Liver (tissue), 9 donors: ENCODE results near the gene CFAP99. TPM values are rescaled to one million over a fixed set of nuclear protein-coding genes. Genes with fewer than 3 reads are reported as not detected.

Experiments used
- DNase-seq: peaks from one replicate; pipeline ENCODE4 v3.0.0-alpha.2; 2017; ENCODE audit warnings: low spot score
- H3K27ac ChIP-seq, 2 donors: one replicate each; pipeline ENCODE4 v1.7.0; 2013; ENCODE audit warnings: inconsistent platforms in 2 of 2, low read length in 2 of 2, control low read depth in 1 of 2, low read depth in 1 of 2, mild to moderate bottlenecking in 1 of 2
- H3K27me3 ChIP-seq, 4 donors: one replicate each; pipeline versions ENCODE4 v1.6.1 to v1.7.0; 2013; ENCODE audit warnings: low read length in 3 of 4, inconsistent platforms in 1 of 4, mild to moderate bottlenecking in 1 of 4, moderate library complexity in 1 of 4; ENCODE audit not compliant: control insufficient read depth in 4 of 4, insufficient read depth in 4 of 4
- H3K36me3 ChIP-seq, 4 donors: one replicate each; pipeline versions ENCODE4 v1.6.1 to v1.7.0; 2013; ENCODE audit warnings: low read length in 3 of 4, mild to moderate bottlenecking in 3 of 4, low read depth in 1 of 4, moderate library complexity in 1 of 4; ENCODE audit not compliant: control insufficient read depth in 4 of 4, insufficient read depth in 3 of 4
- H3K4me1 ChIP-seq, 4 donors: one replicate each; pipeline versions ENCODE4 v1.6.1 to v1.7.0; 2013; ENCODE audit warnings: low read length in 3 of 4, mild to moderate bottlenecking in 3 of 4, moderate library complexity in 1 of 4; ENCODE audit not compliant: control insufficient read depth in 4 of 4, insufficient read depth in 4 of 4
- H3K4me3 ChIP-seq, 3 donors: one replicate each; pipeline versions ENCODE4 v1.6.1 to v1.7.0; 2013; ENCODE audit warnings: low read length in 3 of 3, control low read depth in 1 of 3, low read depth in 1 of 3, mild to moderate bottlenecking in 1 of 3
- H3K9ac ChIP-seq, 2 donors: one replicate each; pipeline ENCODE4 v1.7.0; 2013; ENCODE audit warnings: low read length in 2 of 2, mild to moderate bottlenecking in 2 of 2, moderate library complexity in 2 of 2, control low read depth in 1 of 2, low read depth in 1 of 2
- H3K9me3 ChIP-seq, 4 donors: one replicate each; pipeline versions ENCODE4 v1.6.1 to v1.7.0; 2013; ENCODE audit warnings: low read length in 3 of 4; ENCODE audit not compliant: control insufficient read depth in 4 of 4
- EGR1 ChIP-seq, 2 donors: IDR thresholded peaks; 2 replicates each; pipeline ENCODE4 v1.6.1; 2016 to 2018; ENCODE audit warnings: antibody characterized with exemption in 2 of 2, low read depth in 2 of 2
- FOXA1 ChIP-seq: IDR thresholded peaks from 2 replicates; pipeline ENCODE4 v1.6.1; 2016; ENCODE audit warnings: antibody characterized with exemption
- FOXA2 ChIP-seq: IDR thresholded peaks from 2 replicates; pipeline ENCODE4 v1.6.1; 2016; ENCODE audit warnings: antibody characterized with exemption
- GABPA ChIP-seq, 2 donors: IDR thresholded peaks in 1 of 2; conservative IDR thresholded peaks in 1 of 2; 2 replicates each; pipeline ENCODE4 v1.6.1; 2016; ENCODE audit warnings: antibody characterized with exemption in 2 of 2, mild to moderate bottlenecking in 1 of 2, moderate library complexity in 1 of 2
- HNF4A ChIP-seq, 2 donors: conservative IDR thresholded peaks; 2 replicates each; pipeline ENCODE4 v1.6.1; 2016; ENCODE audit warnings: antibody characterized with exemption in 2 of 2, mild to moderate bottlenecking in 2 of 2
- HNF4G ChIP-seq: IDR thresholded peaks from 2 replicates; pipeline ENCODE4 v1.6.1; 2016; ENCODE audit warnings: antibody characterized with exemption
- JUND ChIP-seq, 2 donors: IDR thresholded peaks; 2 replicates each; pipeline ENCODE4 v1.6.1; 2016; ENCODE audit warnings: antibody characterized with exemption in 2 of 2
- NR2F2 ChIP-seq: IDR thresholded peaks from 2 replicates; pipeline ENCODE4 v1.6.1; 2016; ENCODE audit warnings: antibody characterized with exemption
- RAD21 ChIP-seq, 2 donors: IDR thresholded peaks; 2 replicates each; pipeline ENCODE4 v1.6.1; 2016; ENCODE audit warnings: antibody characterized with exemption in 2 of 2, mild to moderate bottlenecking in 2 of 2
- RXRA ChIP-seq, 2 donors: IDR thresholded peaks; 2 replicates each; pipeline ENCODE4 v1.6.1; 2017 to 2018; ENCODE audit warnings: antibody characterized with exemption in 2 of 2, mild to moderate bottlenecking in 1 of 2
- SP1 ChIP-seq: IDR thresholded peaks from 2 replicates; pipeline ENCODE4 v1.6.1; 2018; ENCODE audit warnings: antibody characterized with exemption, mild to moderate bottlenecking
- TAF1 ChIP-seq: conservative IDR thresholded peaks from 2 replicates; pipeline ENCODE4 v1.6.1; 2016; ENCODE audit warnings: antibody characterized with exemption, mild to moderate bottlenecking
- YY1 ChIP-seq: IDR thresholded peaks from 2 replicates; pipeline ENCODE4 v1.6.1; 2016; ENCODE audit warnings: antibody characterized with exemption, mild to moderate bottlenecking
- WGBS: extraction: QIAGEN DNeasy Blood & Tissue Kit; methylation state at CpG from one replicate; pipeline ENCODE4 v1.1.7; 2013; 5-methylcytosine and 5-hydroxymethylcytosine counted together
- polyA plus RNA-seq, 2 donors: library from polyadenylated mRNA; stranded (reverse) in 1 of 2; unstranded in 1 of 2; fragments of 200-250 nt in 1 of 2; fragments of >200 nt in 1 of 2; fragmentation: Nextera tagmentation in 1 of 2; extraction: Ambion mirVana in 1 of 2; gene quantifications; one replicate each; pipeline versions ENCODE4 v1.2.1 to v1.2.3, GENCODE V29; 2013 to 2015
- total RNA-seq, 2 donors: library from RNA; depleted of rRNA; stranded (reverse); fragments of >200 nt; gene quantifications; one replicate each; pipeline ENCODE4 v1.2.3, GENCODE V29; 2014
- TF ChIP-seq, protein P1 (sequence below): IDR thresholded peaks from 2 replicates; pipeline ENCODE4 v1.6.1; 2016; ENCODE audit warnings: antibody characterized with exemption, mild to moderate bottlenecking
- TF ChIP-seq, protein P2 (sequence below): IDR thresholded peaks from 2 replicates; pipeline ENCODE4 v1.6.1; 2016; ENCODE audit warnings: antibody characterized with exemption
- TF ChIP-seq, protein P3 (sequence below): IDR thresholded peaks from 2 replicates; pipeline ENCODE4 v1.6.1; 2016; ENCODE audit warnings: antibody characterized with exemption
- TF ChIP-seq, protein P4 (sequence below): fragments of 150-350 bp; IDR thresholded peaks from 2 replicates; pipeline ENCODE4 v1.5.1; 2017; ENCODE audit warnings: improper control_type of control experiment, low read depth, low read length; ENCODE audit not compliant: missing input control
- TF ChIP-seq, protein P5 (sequence below): IDR thresholded peaks from 2 replicates; pipeline ENCODE4 v1.6.1; 2016; ENCODE audit warnings: antibody characterized with exemption
- donor health status: healthy.
- donor health status: healthy.
- donor health status: healthy.
- donor health status: healthy.
- donor health status: healthy.

CFAP99 gene
- total and polyA plus RNA-seq, 4 donors = 0.33 to 0.36 TPM; not detected in 2

DNA sequence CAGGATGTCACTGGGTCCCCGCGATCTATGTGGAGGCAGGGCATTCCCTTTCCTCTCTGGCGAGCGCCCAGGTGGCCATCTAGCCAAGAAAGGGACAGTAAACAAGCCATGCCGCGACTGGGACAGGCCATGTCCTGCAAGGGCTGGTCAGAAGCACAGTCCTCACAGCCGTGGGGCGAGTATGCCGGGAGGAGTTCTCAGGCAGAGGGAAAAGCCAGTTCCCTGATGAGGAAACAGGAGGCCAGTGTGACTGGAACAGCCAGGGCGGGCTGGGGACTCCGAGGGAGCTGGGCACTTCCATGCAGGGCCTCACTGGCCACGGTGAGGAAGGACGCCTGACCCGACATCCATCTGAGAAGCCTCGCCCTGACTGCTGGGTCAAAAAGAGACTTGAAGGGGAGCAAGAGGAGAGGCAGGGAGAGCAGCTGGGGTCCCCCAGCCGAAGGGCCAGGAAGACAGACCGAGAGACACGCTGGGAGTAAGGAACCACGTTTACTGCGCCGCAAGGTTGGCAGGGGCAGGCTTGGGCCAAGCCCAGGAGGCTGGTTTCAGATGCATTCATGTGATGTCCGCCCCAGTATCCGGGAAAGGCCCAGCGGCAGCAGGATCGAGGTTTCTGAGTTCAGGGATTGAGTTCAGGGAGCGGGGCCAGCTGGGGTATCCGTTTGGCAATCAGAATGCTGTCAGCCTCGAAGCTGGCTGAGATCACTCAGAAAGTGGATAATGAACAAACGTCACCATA lies 15.0 kb downstream of the CFAP99 start:
- Histone ChIP-seq H3K27ac (no peak overlapping the region), H3K4me1 (no peaks in the 10 kb centered on the region), H3K4me3 (no peak overlapping the region), H3K9me3 (peaks cover 0 to 4% (median 1%) of the 10 kb centered on the region in 4 donors), H3K9ac (no peak overlapping the region), H3K36me3 (no peaks in the 10 kb centered on the region), H3K27me3 (no peaks in the 10 kb centered on the region)
- 79% methylated on average over 29 of the region's 29 CpGs for WGBS
- no peak for DNase-seq
- TF ChIP-seq, protein P1, sequence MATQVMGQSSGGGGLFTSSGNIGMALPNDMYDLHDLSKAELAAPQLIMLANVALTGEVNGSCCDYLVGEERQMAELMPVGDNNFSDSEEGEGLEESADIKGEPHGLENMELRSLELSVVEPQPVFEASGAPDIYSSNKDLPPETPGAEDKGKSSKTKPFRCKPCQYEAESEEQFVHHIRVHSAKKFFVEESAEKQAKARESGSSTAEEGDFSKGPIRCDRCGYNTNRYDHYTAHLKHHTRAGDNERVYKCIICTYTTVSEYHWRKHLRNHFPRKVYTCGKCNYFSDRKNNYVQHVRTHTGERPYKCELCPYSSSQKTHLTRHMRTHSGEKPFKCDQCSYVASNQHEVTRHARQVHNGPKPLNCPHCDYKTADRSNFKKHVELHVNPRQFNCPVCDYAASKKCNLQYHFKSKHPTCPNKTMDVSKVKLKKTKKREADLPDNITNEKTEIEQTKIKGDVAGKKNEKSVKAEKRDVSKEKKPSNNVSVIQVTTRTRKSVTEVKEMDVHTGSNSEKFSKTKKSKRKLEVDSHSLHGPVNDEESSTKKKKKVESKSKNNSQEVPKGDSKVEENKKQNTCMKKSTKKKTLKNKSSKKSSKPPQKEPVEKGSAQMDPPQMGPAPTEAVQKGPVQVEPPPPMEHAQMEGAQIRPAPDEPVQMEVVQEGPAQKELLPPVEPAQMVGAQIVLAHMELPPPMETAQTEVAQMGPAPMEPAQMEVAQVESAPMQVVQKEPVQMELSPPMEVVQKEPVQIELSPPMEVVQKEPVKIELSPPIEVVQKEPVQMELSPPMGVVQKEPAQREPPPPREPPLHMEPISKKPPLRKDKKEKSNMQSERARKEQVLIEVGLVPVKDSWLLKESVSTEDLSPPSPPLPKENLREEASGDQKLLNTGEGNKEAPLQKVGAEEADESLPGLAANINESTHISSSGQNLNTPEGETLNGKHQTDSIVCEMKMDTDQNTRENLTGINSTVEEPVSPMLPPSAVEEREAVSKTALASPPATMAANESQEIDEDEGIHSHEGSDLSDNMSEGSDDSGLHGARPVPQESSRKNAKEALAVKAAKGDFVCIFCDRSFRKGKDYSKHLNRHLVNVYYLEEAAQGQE = no peak
- TF ChIP-seq GABPA (IDR thresholded peaks at IDR 0.05 in 1 of 2, conservative IDR thresholded peaks at IDR 0.05 in 1 of 2) (no peak), RAD21 (IDR thresholded peaks at IDR 0.05) (no peak), HNF4G (no peak), YY1 (no peak), NR2F2 (no peak), JUND (IDR thresholded peaks at IDR 0.05) (no peak), FOXA2 (no peak), HNF4A (conservative IDR thresholded peaks at IDR 0.05) (no peak), RXRA (IDR thresholded peaks at IDR 0.05) (no peak), TAF1 (no peak), FOXA1 (no peak)
- TF ChIP-seq, protein P2, sequence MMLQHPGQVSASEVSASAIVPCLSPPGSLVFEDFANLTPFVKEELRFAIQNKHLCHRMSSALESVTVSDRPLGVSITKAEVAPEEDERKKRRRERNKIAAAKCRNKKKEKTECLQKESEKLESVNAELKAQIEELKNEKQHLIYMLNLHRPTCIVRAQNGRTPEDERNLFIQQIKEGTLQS = no peak
- TF ChIP-seq, protein P3, sequence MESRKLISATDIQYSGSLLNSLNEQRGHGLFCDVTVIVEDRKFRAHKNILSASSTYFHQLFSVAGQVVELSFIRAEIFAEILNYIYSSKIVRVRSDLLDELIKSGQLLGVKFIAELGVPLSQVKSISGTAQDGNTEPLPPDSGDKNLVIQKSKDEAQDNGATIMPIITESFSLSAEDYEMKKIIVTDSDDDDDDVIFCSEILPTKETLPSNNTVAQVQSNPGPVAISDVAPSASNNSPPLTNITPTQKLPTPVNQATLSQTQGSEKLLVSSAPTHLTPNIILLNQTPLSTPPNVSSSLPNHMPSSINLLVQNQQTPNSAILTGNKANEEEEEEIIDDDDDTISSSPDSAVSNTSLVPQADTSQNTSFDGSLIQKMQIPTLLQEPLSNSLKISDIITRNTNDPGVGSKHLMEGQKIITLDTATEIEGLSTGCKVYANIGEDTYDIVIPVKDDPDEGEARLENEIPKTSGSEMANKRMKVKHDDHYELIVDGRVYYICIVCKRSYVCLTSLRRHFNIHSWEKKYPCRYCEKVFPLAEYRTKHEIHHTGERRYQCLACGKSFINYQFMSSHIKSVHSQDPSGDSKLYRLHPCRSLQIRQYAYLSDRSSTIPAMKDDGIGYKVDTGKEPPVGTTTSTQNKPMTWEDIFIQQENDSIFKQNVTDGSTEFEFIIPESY = no peak
- TF ChIP-seq, protein P4, sequence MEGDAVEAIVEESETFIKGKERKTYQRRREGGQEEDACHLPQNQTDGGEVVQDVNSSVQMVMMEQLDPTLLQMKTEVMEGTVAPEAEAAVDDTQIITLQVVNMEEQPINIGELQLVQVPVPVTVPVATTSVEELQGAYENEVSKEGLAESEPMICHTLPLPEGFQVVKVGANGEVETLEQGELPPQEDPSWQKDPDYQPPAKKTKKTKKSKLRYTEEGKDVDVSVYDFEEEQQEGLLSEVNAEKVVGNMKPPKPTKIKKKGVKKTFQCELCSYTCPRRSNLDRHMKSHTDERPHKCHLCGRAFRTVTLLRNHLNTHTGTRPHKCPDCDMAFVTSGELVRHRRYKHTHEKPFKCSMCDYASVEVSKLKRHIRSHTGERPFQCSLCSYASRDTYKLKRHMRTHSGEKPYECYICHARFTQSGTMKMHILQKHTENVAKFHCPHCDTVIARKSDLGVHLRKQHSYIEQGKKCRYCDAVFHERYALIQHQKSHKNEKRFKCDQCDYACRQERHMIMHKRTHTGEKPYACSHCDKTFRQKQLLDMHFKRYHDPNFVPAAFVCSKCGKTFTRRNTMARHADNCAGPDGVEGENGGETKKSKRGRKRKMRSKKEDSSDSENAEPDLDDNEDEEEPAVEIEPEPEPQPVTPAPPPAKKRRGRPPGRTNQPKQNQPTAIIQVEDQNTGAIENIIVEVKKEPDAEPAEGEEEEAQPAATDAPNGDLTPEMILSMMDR = no peak

DNA sequence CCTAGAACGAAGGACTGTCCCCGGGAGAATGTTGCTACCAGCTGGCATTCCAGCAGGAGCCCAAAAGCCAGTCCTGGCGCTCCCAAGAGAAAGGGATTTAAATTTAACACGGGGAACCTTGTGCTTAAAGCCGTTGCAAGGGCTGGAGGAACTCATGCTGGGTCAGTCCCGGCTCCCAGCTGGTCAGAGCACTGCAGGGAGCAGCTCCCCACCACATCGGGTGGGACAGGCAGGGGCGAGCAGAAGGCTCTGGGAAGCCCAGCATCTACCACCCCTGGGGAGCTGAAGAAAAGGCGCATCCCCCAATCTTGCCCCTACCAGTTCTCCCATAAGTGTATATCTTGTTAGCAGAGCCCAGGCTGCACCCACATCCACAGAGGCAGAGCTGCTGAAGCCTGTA lies 15.7 kb downstream of the CFAP99 start:
- WGBS = 71% methylated on average over 9 of the region's 9 CpGs
- H3K4me3 ChIP-seq = no peak overlapping the region
- H3K27ac ChIP-seq = no peak overlapping the region
- no peaks in the 10 kb centered on the region for H3K36me3 ChIP-seq
- H3K9me3 ChIP-seq = peaks cover 0 to 4% (median 1%) of the 10 kb centered on the region in 4 donors
- DNase-seq = no peak
- no peaks in the 10 kb centered on the region for H3K4me1 ChIP-seq
- H3K27me3 ChIP-seq = no peaks in the 10 kb centered on the region
- H3K9ac ChIP-seq = no peak overlapping the region
- TF ChIP-seq, protein P5, sequence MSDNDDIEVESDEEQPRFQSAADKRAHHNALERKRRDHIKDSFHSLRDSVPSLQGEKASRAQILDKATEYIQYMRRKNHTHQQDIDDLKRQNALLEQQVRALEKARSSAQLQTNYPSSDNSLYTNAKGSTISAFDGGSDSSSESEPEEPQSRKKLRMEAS = no peak
- TF ChIP-seq FOXA1 (no peak), FOXA2 (no peak), TAF1 (no peak), RAD21 (IDR thresholded peaks at IDR 0.05) (no peak), RXRA (IDR thresholded peaks at IDR 0.05) (no peak), JUND (IDR thresholded peaks at IDR 0.05) (no peak), EGR1 (IDR thresholded peaks at IDR 0.05; ENCODE audit: low read depth in 2 of 2) (no peak), HNF4A (conservative IDR thresholded peaks at IDR 0.05) (no peak), HNF4G (no peak), SP1 (no peak), NR2F2 (no peak)
- TF ChIP-seq, protein P3 = no peak
- TF ChIP-seq, protein P2 = no peak
